Loucy (cell line): Measurements from ENCODE around the gene OR56B1.

ENCODE experiments used
- H2AFZ ChIP-seq: fragments of 200-600 bp; sonication (generic); 2 replicates; pipeline ENCODE4 v1.6.0; 2016; ENCODE audit warnings: antibody characterized with exemption, mild to moderate bottlenecking, low read length, moderate library complexity
- H3F3A ChIP-seq: fragments of 200-600 bp; 2 replicates; pipeline ENCODE4 v1.6.0; 2016; ENCODE audit warnings: antibody characterized with exemption, low read depth, mild to moderate bottlenecking
- H3K27me3 ChIP-seq: fragments of 200-600 bp; sonication (generic); 2 replicates; pipeline ENCODE4 v1.6.1; 2014; ENCODE audit warnings: low read length, mild to moderate bottlenecking; ENCODE audit not compliant: insufficient read depth, poor library complexity, severe bottlenecking
- H3K36me3 ChIP-seq: fragments of 200-600 bp; sonication (generic); 2 replicates; pipeline ENCODE4 v1.6.1; 2016; ENCODE audit warnings: low read length; ENCODE audit not compliant: insufficient read depth
- H3K4me1 ChIP-seq: fragments of 200-600 bp; sonication (generic); 2 replicates; pipeline ENCODE4 v1.5.1; 2014; ENCODE audit warnings: low read length, mild to moderate bottlenecking; ENCODE audit not compliant: insufficient read depth, poor library complexity, severe bottlenecking
- H3K4me2 ChIP-seq: fragments of 200-600 bp; sonication (generic); 2 replicates; pipeline ENCODE4 v1.6.0; 2014; ENCODE audit warnings: antibody characterized with exemption, low read length, low read depth, mild to moderate bottlenecking; ENCODE audit not compliant: poor library complexity, severe bottlenecking
- H3K4me3 ChIP-seq: fragments of 200-600 bp; sonication (generic); 2 replicates; pipeline ENCODE4 v1.5.1; 2014; ENCODE audit warnings: low read length, mild to moderate bottlenecking, mixed read lengths; ENCODE audit not compliant: poor library complexity, severe bottlenecking
- H3K79me2 ChIP-seq: fragments of 200-600 bp; sonication (generic); 2 replicates; pipeline ENCODE4 v1.6.1; 2014; ENCODE audit warnings: low read length; ENCODE audit not compliant: insufficient read depth
- H3K9ac ChIP-seq: fragments of 200-600 bp; sonication (generic); 2 replicates; pipeline ENCODE4 v1.6.0; 2014; ENCODE audit warnings: mild to moderate bottlenecking, low read depth, low read length, moderate library complexity; ENCODE audit not compliant: poor library complexity, severe bottlenecking
- H3K9me2 ChIP-seq: fragments of 200-600 bp; sonication (generic); replicated peaks from 2 replicates; pipeline ENCODE4 v1.6.1; 2016; ENCODE audit warnings: low read depth, low read length, mixed read lengths
- H3K9me3 ChIP-seq: fragments of 200-600 bp; sonication (generic); 2 replicates; pipeline ENCODE4 v1.6.1; 2014; ENCODE audit warnings: mild to moderate bottlenecking, antibody characterized with exemption, low read length, low read depth; ENCODE audit not compliant: insufficient read depth
- H4K20me1 ChIP-seq: fragments of 200-600 bp; sonication (generic); 2 replicates; pipeline ENCODE4 v1.6.0; 2014; ENCODE audit warnings: antibody characterized with exemption, low read length, mild to moderate bottlenecking; ENCODE audit not compliant: insufficient read depth, poor library complexity, severe bottlenecking
- EZH2phosphoT487 ChIP-seq: fragments of 200-600 bp; IDR thresholded peaks from 2 replicates; pipeline ENCODE4 v1.6.1; 2018; ENCODE audit warnings: antibody characterized with exemption, mild to moderate bottlenecking, moderate library complexity, borderline replicate concordance
- TF ChIP-seq, protein P1 (sequence below): fragments of 200-600 bp; sonication (generic); conservative IDR thresholded peaks from 2 replicates; pipeline ENCODE4 v1.5.1; 2014; ENCODE audit warnings: mild to moderate bottlenecking, antibody characterized with exemption, low read length

Gene OR56B1

DNA sequence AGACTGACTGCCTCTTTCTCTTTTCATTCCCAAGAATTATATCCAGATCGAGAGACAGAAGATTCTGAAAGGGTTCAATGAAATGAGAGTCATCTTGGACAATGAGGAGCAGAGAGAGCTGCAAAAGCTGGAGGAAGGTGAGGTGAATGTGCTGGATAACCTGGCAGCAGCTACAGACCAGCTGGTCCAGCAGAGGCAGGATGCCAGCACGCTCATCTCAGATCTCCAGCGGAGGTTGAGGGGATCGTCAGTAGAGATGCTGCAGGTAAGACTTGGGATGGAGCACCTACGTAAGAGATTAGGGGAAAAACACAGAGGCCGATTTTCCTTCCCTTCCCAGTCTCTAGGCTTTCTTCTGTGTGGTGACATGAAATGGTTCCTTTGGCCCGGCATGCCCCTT, 38.0 kb upstream of the OR56B1 start:
- no peak overlapping the region for H3K4me3 ChIP-seq
- H3K4me1 ChIP-seq = no peaks in the 10 kb centered on the region
- no peaks in the 10 kb centered on the region for H3K9me3 ChIP-seq
- no peaks in the 10 kb centered on the region for H4K20me1 ChIP-seq
- H3K27me3 ChIP-seq = no peaks in the 10 kb centered on the region
- no peaks in the 10 kb centered on the region for H3K79me2 ChIP-seq
- TF ChIP-seq EZH2phosphoT487 = no peak
- TF ChIP-seq, protein P1, sequence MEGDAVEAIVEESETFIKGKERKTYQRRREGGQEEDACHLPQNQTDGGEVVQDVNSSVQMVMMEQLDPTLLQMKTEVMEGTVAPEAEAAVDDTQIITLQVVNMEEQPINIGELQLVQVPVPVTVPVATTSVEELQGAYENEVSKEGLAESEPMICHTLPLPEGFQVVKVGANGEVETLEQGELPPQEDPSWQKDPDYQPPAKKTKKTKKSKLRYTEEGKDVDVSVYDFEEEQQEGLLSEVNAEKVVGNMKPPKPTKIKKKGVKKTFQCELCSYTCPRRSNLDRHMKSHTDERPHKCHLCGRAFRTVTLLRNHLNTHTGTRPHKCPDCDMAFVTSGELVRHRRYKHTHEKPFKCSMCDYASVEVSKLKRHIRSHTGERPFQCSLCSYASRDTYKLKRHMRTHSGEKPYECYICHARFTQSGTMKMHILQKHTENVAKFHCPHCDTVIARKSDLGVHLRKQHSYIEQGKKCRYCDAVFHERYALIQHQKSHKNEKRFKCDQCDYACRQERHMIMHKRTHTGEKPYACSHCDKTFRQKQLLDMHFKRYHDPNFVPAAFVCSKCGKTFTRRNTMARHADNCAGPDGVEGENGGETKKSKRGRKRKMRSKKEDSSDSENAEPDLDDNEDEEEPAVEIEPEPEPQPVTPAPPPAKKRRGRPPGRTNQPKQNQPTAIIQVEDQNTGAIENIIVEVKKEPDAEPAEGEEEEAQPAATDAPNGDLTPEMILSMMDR = no peak
- no peaks in the 10 kb centered on the region for H3K9me2 ChIP-seq
- no peak overlapping the region for H3K9ac ChIP-seq
- no peak overlapping the region for H2AFZ ChIP-seq
- H3K4me2 ChIP-seq = no peak overlapping the region
- H3F3A ChIP-seq = no peaks in the 10 kb centered on the region
- no peaks in the 10 kb centered on the region for H3K36me3 ChIP-seq

DNA sequence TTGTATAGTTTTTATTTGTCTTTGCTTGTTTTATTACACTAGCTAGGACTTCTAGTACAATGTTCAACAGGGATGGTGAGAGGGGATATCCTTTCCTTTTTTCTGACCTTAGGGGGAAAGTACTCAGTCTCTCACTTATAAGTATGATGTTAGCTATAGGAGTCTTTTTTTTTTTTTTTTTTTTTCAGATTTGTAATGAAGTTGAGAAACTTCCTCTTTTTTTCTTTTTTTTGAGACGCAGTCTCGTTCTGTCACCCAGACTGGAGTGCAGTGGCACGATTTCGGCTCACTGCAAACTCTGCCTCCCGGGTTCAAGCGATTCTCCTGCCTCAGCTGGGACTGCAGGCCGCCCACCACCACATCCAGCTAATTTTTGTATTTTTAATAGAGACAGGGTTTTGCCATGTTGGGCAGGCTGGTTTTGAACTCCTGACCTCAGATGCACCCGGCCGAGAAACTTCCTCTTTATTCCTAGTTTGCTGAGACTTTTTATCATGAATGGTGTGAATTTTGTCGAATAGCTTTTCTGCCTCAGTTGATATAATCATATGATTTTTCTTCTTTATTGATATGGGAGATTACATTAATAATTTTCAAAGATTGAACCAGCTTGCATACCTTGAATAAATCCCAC, 35.7 kb upstream of the OR56B1 start:
- H3K9ac ChIP-seq = no peak overlapping the region
- H3K4me1 ChIP-seq = no peaks in the 10 kb centered on the region
- H3K4me3 ChIP-seq = no peak overlapping the region
- no peaks in the 10 kb centered on the region for H4K20me1 ChIP-seq
- no peak for TF ChIP-seq EZH2phosphoT487
- TF ChIP-seq, protein P1 = no peak
- H3F3A ChIP-seq = no peaks in the 10 kb centered on the region
- H3K9me2 ChIP-seq = no peaks in the 10 kb centered on the region
- H3K79me2 ChIP-seq = no peaks in the 10 kb centered on the region
- H3K9me3 ChIP-seq = no peaks in the 10 kb centered on the region
- no peaks in the 10 kb centered on the region for H3K27me3 ChIP-seq
- H2AFZ ChIP-seq = no peak overlapping the region
- no peaks in the 10 kb centered on the region for H3K36me3 ChIP-seq
- no peak overlapping the region for H3K4me2 ChIP-seq

DNA sequence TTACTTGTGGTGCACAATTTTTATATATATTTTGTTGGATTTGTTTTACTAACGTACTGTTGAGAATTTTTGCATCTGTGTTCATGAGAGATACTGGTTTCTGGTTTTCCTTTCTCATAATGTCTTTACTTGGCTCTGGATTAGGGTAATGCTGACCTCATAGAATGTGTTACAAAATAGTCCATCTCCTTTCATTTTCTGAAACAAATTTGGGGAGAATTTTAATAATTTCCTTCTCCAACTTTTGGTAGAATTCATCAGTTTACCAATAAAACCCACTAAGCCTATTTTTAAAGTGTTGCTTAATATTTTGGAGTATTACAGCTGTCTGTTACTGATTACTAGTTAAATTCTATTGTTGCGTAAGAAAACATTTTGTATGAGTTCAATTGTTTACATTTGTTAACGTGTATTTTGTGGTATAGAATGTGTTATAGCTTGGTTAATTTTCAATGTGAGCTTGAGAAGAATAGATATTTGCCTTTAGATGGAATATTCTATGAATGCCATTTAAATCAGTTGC, 35.1 kb upstream of the OR56B1 start:
- Histone ChIP-seq H3K4me2 (no peak overlapping the region), H2AFZ (no peak overlapping the region), H3K36me3 (no peaks in the 10 kb centered on the region), H3K79me2 (no peaks in the 10 kb centered on the region), H3F3A (no peaks in the 10 kb centered on the region), H3K9ac (no peak overlapping the region), H3K27me3 (no peaks in the 10 kb centered on the region), H4K20me1 (no peaks in the 10 kb centered on the region), H3K9me3 (no peaks in the 10 kb centered on the region), H3K4me1 (no peaks in the 10 kb centered on the region), H3K4me3 (no peak overlapping the region), H3K9me2 (no peaks in the 10 kb centered on the region)
- TF ChIP-seq, protein P1 = no peak
